Measurements from ENCODE around the gene TMEM263.
"Not testable (repeated sequence)": the region's sequence is repeated elsewhere in the genome, so short reads cannot be mapped to it uniquely, and the experiment has no call there.

Gene TMEM263

DNA sequence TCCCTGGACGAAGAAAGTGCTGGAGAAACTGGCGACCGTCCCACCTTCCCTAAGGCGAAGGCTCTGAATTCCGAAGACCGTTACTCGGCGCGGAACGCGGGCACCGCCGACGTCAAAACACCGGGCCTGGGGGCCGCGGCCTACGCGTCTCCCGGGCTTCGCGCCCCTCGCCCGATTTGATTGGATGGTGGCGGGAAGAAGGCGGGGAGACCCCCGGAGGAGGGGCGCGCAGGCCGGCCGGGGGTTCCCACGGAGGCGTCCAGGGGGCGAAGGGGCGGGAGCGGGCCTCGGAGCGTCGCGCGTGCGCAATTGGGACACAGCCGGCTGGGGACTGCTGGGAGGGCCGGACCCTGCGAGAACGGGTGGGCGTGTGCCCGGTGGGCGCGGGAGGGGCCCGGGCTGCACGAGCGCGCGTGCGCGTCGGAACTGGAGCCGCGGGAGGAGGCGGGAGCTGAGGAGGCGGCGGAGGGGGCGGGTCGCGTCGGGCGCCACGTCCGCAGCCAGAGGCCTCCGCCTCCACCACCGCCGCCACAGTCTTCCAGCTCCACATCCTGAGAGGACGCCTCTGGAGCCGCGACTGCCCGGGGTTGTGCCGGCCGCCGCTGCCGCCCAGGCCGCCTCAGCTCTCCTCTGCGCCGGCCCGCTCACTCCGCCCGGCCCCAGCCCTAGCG is at the start of gene TMEM263:
Gene TMEM263, plus strand, starts transcription at position 531 of the 671 bp plus-strand sequence. CDS start 11,210 bp downstream, outside the sequence.
- DNase-seq = peak; percentile 87

DNA sequence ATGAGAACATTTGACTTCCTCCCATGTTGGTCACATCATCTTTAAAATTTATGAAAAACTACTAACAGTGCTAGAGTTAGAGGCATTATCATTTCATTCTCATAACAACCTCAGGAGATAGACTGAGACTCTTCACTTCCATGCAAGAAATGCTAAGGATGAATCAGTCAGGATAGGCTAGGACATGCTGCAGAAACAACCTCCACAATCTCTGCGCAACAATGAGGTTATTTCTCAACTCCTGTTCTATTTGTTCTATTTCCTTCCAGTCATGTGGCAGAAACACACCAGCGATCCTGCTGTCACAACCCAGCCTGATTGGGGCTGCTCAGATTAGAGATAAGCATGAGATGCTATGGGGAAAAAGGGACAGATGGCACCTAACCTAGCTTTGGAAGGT is 49.0 kb upstream of the TMEM263 start:
- DNase-seq = no peak

- DNase-seq = no peak
Measured at GRCh38 chr12:106907411-106907810, 48.3 kb upstream of the TMEM263 start.

DNA sequence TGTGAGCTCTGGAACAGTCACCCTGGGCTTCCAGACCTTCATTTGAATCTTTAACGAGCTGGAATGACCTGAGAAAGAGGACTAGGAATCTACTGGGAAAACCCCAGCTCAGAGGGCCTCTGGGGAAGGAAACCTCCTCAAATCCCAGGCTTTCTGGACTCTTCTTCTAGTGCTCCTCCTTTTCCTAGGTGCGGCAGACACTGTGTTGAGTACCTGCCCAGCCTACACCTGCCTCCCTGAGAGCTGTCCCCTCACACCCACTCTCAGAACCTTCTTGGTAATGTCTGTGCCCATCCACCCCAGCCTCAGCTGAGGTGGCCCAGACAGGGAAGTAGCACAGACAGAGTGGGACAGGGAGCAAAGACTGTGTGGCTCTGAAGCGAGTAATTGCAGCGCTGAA is 47.9 kb upstream of the TMEM263 start:
- no peak for DNase-seq

GRCh38 chr12:106908561-106908960 is 47.1 kb upstream of the TMEM263 start:
- no peak for DNase-seq

- no peak for DNase-seq
Measured at GRCh38 chr12:106910202-106910601, 45.5 kb upstream of the TMEM263 start.

- DNase-seq = no peak
Measured at GRCh38 chr12:106911581-106911980, 44.1 kb upstream of the TMEM263 start.

GRCh38 chr12:106913456-106913855 is 42.3 kb upstream of the TMEM263 start:
- DNase-seq = no peak

GRCh38 chr12:106914796-106915634 is 40.7 kb upstream of the TMEM263 start:
- DNase-seq = no peak

DNA sequence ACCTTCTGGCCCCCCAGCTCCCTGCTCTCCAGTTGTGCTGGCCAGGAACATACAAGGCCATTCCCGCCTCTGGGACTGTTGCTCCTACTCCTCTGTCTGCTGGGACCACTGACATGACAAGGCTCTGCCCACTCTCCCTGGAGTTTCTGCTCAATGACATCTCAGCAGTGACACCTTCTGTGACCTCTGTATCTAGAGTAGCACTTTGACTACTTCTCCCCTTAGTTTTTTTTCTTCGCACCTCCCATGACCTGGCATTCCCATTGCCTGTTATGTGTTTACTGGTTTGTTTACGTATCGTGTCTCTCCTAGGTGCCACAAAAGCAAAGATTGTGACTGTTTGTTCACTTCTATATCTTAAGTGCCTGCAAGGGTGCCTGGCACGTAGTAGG is 40.1 kb upstream of the TMEM263 start:
- DNase-seq = no peak

DNA sequence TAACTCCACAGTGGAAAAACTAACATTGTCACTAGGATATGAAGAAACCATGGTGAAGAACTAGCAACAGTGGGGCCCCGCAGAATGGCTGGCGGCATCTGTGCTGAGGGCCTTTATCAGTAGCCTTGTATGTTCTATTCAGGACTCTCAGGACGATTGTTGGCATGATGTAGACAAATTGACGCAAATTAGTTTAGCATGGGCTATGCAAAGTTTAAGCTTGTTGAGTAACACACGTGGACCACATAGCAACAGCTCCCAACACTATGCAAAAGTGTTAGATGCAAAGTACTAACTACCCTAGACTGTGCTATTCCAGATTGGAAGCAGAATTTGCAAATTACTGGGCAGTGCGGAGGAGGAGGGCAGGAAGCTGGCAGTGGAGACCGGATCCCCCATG is 38.2 kb upstream of the TMEM263 start:
- no peak for DNase-seq

DNA sequence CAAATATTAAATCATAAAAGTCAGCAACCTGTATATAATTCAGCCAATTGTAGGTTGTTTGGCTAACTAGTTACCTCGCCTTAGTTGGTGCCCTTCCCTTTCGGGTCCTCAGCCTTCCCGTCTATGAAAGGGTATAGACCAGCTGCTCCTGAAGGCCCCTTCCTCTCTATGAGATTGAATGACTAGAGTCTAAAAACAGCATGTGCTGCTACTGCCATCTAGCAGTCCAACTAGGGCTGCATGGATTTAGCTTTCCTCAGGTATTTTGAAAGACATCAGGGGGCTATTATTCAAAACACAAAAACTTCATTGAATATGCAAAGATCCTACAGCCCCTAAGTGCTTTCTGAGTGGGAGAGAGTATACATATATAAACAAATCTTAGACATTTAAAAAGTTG is 37.0 kb upstream of the TMEM263 start:
- DNase-seq = no peak

DNA sequence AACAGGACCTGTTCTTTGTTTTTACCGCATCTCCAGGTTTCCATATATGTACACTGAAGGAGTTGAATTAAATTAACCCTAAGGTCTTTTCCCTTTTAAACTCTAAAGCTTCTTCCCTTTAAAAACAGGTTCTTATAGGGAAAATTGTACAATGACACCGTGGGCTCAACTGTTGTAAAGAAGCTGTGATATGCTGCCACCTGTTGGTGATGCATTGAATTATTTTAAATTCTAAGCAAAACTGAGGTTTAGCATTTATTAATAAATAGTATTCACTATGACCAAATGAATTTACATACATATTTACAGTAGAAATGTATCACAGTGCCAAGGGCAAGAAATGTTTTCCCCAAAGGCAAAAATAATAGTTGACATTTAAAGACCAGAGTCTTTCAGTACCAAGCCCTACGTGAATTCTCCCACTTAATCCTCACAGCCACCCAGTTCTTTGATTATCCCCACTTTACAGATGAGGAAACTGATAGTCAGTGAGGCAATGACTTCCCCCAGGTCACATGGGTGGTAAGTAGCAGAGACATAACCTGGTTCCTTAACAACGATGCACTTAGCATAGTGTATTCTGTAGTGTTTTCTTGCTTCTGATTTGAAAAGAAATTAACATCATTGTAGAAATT is 35.7 kb upstream of the TMEM263 start:
- DNase-seq = no peak

GRCh38 chr12:106921976-106922375 is 33.7 kb upstream of the TMEM263 start:
- not testable (repeated sequence) for DNase-seq

DNA sequence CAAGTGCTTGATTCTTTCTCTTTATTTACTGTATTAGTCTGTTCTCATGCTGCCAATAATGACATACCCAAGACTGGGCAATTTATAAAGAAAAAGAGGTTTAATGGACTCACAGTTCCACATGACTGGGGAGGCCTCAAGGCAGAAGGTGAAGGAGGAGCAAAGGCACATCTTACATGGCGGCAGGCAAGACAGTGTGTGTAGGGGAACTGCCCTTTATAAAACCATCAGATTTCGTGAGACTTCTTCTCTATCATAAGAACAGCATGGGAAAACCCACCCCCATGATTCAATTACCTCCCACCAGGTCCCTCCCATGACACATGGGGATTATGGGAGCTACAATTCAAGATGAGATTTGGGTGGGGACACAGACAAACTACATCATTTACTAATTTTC is 32.1 kb upstream of the TMEM263 start:
- not testable (repeated sequence) for DNase-seq

GRCh38 chr12:106924268-106924861 is 31.3 kb upstream of the TMEM263 start:
- no peak for DNase-seq

DNA sequence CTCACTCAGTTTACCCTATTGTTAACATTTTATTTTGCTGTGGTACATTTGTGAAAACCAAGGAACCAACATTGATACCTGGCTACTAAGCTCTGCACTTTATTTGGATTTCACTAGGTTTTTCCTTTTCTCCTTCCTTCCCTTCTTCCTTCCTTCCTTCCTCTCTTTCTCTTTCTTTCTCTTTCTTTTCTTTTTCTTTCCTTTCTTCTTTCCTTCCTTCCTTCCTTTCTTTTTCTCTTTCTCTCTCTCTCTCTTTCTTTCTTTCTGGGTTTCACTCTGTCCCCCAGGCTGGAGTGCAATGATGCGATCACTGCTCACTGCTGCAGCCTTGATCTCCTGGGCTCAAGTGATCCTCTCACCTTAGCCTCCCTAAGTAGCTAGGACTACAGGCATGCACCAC is 29.1 kb upstream of the TMEM263 start:
- DNase-seq = no peak

DNA sequence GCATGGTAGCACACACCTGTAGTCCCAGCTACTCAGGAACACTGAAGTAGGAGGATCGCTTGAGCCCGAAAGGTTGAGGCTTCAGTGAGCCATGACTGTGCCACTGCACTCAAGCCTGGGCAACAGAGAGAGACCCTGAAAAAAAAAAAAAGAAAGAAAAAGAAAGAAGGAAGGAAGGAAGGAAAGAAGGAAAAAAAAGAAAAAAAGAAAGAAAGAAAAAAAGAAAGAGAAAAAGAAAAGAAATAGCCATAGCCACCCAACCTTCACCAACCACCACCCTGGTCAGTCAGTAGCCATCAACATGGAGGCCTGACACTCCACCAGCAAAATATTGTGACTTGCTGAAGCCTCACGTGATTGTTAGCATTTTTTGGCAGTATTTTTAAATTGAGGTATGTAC is 21.4 kb upstream of the TMEM263 start:
- no peak for DNase-seq

DNA sequence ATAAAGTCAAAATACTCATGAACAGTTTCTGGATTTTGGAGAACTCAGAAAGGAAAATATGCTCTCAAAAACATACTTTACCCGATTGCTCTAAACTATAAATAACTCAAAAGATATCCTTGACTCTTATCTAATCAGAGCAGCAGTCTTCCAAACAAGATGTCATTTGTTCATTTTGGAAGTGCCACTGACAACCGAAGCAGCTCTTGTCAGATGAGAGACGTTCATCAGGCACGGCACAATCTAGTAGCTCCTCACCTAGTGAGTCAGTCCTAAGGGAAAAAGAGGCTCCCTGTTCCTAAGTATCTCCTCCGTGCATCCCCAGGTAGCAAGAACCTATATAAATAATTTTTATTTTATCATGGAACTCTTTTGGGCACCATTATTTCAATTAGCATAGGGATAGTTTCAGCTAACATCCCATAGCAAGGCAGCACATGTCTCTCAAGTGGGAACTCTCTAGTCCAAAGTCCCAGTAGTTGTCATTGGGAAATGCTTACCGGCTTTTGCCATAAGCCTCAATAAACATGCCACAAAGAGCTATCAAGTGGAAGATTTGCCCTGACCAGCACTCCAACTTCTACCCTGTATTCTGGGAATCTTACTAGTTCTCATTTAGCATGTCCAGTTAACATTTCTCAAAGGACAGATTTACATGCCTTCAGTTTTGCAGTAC is 14.1 kb upstream of the TMEM263 start:
- DNase-seq = no peak

DNA sequence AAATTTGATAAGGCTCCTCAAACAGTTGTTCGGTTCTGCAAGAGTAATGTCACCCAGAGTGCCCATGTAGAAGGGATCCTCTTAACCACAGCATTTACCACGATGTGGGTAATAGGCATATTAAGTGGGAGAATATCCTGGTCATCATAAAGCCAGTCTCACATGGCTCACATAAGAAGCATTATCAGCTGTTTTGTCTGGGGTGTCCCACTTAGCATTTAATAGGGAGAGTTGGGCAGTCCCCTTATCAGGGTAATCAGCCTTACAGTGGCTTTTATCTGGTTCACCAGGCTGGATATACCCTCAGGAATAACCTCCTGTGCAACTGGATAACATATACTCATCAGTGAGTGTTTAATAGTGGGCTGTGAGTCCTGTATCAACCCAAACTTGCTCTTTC is 12.9 kb upstream of the TMEM263 start:
- DNase-seq = no peak

DNA sequence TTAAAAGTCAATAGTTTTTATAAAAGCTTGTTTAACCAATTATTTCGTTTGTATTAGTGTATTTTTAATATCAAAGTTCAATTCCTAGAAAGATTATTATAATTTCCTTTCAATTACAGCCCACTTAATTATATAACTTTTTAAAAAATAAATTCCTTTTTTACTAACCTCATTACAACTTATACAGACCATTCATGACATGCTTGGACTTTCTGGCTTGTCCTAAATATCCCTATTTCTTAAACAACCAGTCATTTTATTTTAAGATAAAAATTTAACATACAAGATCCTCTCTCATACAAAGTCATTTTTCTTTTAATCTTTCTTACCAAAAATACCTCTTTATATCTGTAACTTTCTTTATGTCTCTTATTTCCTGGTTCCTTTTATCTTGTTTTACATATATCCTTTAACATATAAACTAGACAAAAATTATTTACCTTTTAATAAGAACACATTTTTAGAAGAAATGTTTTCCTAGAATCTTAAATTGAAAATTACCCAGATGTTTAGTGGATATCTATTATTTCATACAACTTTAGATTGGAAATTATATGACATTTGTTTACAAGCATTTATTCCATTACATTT is 10.4 kb upstream of the TMEM263 start:
- DNase-seq = no peak

- DNase-seq = no peak
Measured at GRCh38 chr12:106947461-106947860, 8.2 kb upstream of the TMEM263 start.

DNA sequence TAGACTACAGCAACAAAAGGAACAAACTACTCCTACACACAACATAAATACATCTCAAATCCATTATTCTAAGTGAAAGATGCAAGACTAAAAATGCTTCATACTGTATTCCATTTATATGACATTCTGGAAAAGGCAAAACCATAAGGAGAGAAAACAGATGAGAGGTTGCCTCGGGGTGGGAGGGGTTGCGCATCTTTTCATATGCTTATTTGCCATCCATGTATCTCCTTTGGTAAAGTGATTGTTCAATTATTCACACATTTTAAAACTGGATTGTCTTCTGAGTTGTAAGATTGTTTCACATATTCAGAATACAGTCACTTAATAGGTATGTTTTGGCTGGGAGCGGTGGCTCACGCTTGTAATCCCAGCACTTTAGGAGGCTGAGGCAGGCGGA is 5.1 kb upstream of the TMEM263 start:
- DNase-seq = no peak

Measured in stimulated activated CD4-positive, alpha-beta T cell treated with anti-CD3 and anti-CD28 coated beads, Interleukin-12 subunit alpha, Interleukin-12 subunit beta, amount 100 ng/mL, for 4 hours (primary cell).